Measurements from ENCODE around the gene RECQL5. TPM values are rescaled to one million over a fixed set of nuclear protein-coding genes. Genes with fewer than 3 reads are reported as not detected.

The RECQL5 gene
- total and polyA plus RNA-seq, 2 of the 8 experiments (the other 6 are each of a cell fraction or from before 2014, with no cell fraction given): 15.1 to 41.1 TPM

- H2AFZ ChIP-seq (ENCODE audit: low read length): no peak overlapping the region
- H3K4me1 ChIP-seq (replicated peaks in 1 of 4; ENCODE audit: control insufficient read depth in 3 of 4, insufficient read depth in 4 of 4, low read length in 3 of 4): no peaks in the 10 kb centered on the region
- no peak overlapping the region for H3K56ac ChIP-seq (replicated peaks; ENCODE audit: insufficient read length, low read depth, low read length)
- no peak overlapping the region for H4K5ac ChIP-seq (ENCODE audit: insufficient read length, low read depth, low read length)
- H3K79me2 ChIP-seq (ENCODE audit: control insufficient read depth in 1 of 2, insufficient read depth in 2 of 2, low read length in 2 of 2): no peaks in the 10 kb centered on the region
- H4K91ac ChIP-seq (replicated peaks; ENCODE audit: insufficient read length, low read length): no peak overlapping the region
- no peak overlapping the region for H3K4me3 ChIP-seq (ENCODE audit: extremely low read depth in 1 of 4, insufficient read depth in 2 of 4, low read depth in 3 of 4, low read length in 4 of 4)
- TF ChIP-seq EP300 (IDR thresholded peaks at IDR 0.05; ENCODE audit: borderline replicate concordance in 1 of 2, low read depth in 2 of 2, low read length in 2 of 2) (no peak), CTCF (IDR thresholded peaks at IDR 0.05; ENCODE audit: control extremely low read depth in 1 of 3, insufficient read depth in 1 of 3, low read depth in 1 of 3, low read length in 3 of 3) (peak; percentile 55 to 64 (median 59)), RXRA (IDR thresholded peaks at IDR 0.05; ENCODE audit: insufficient read depth, low read depth, low read length) (no peak), KDM5A (IDR thresholded peaks at IDR 0.05; ENCODE audit: low read length) (no peak), RAD21 (IDR thresholded peaks at IDR 0.05 in 1 of 2, conservative IDR thresholded peaks at IDR 0.05 in 1 of 2; ENCODE audit: low read depth in 2 of 2, low read length in 2 of 2) (peak; percentile 31 to 47; a peak in 3 of 4 replicates)
- H2BK5ac ChIP-seq (ENCODE audit: low read depth, low read length): no peak overlapping the region
- no peak overlapping the region for H3K4ac ChIP-seq (replicated peaks; ENCODE audit: insufficient read length, low read depth, low read length)
- no peak overlapping the region for H2BK15ac ChIP-seq (ENCODE audit: low read length)
- DNase-seq (ENCODE audit: low read depth in 1 of 2, low spot score in 2 of 2) (no peak), FAIRE-seq (no peak)
- no peaks in the 10 kb centered on the region for H3K36me3 ChIP-seq (ENCODE audit: control insufficient read depth in 2 of 4, insufficient read depth in 4 of 4, low read length in 3 of 4)
- no peak overlapping the region for H3K18ac ChIP-seq (ENCODE audit: extremely low read depth, low read length)
- H4K20me1 ChIP-seq (replicated peaks in 1 of 2; ENCODE audit: control insufficient read depth in 1 of 2, insufficient read depth in 2 of 2, low read length in 2 of 2): no peaks in the 10 kb centered on the region
- no peak overlapping the region for H3K9ac ChIP-seq (replicated peaks in 1 of 4; ENCODE audit: extremely low read depth in 1 of 4, low read depth in 3 of 4, low read length in 3 of 4)
- no peaks in the 10 kb centered on the region for H3K23me2 ChIP-seq (ENCODE audit: low read depth, low read length)
- H3K4me2 ChIP-seq (ENCODE audit: insufficient read depth in 1 of 2, low read depth in 2 of 2, low read length in 2 of 2): no peak overlapping the region
- H3K27me3 ChIP-seq (replicated peaks in 1 of 4; ENCODE audit: control insufficient read depth in 3 of 4, extremely low read depth in 1 of 4, insufficient read depth in 3 of 4, low read length in 3 of 4): no peaks in the 10 kb centered on the region
- no peak overlapping the region for H4K8ac ChIP-seq (ENCODE audit: extremely low read depth, insufficient read depth, low read length)
- ChIA-PET CTCF (ENCODE audit: partially characterized antibody) (interaction anchor here (0.6 to 59.2 kb wide), 14 partner anchors 8 to 240 kb away, joined by 3 to 2200 read pairs (median 4); partner anchors contain the start of genes RECQL5, SAP30BP and SMIM5), POLR2A (ENCODE audit: partially characterized antibody) (interaction anchor here (1.2 to 5.2 kb wide), 2 partner anchors 12 kb away, joined by 4 to 19 read pairs; no protein-coding TSS in a partner anchor)
- 85% methylated on average over 9 of the region's 12 CpGs; no CpG with 5 or more reads in 1 of the 2 experiments for WGBS, 2 experiments (ENCODE audit: extremely low coverage in 1 of 2, insufficient coverage in 1 of 2, insufficient read length in 1 of 2, insufficient replicate concordance in 2 of 2, low coverage in 1 of 2, low lambda C conversion rate in 2 of 2, missing lambda C conversion rate in 1 of 2)
- no peaks in the 10 kb centered on the region for H3K79me1 ChIP-seq (ENCODE audit: low read depth, low read length)
- no peaks in the 10 kb centered on the region for H3K9me3 ChIP-seq (ENCODE audit: insufficient read depth in 2 of 2, low read depth in 1 of 2, low read length in 1 of 2)
- H3K23ac ChIP-seq (ENCODE audit: insufficient read length): no peak overlapping the region
- no peak overlapping the region for H2AK5ac ChIP-seq (ENCODE audit: low read depth, low read length)
- no peak overlapping the region for H2BK120ac ChIP-seq (replicated peaks; ENCODE audit: low read depth, low read length)
- H3K27ac ChIP-seq (ENCODE audit: low read depth, low read length): no peak overlapping the region
- H3K14ac ChIP-seq (ENCODE audit: insufficient read length): no peak overlapping the region
- no peak overlapping the region for H2BK20ac ChIP-seq (ENCODE audit: low read length)
- H2BK12ac ChIP-seq (ENCODE audit: low read depth, low read length): no peak overlapping the region
Measured at GRCh38 chr17:75614006-75614405, 52.9 kb downstream of the RECQL5 start.

Measured in H1 (cell line).